Type B pancreatic cell (in vitro differentiated cells): ENCODE results near the gene INTS11. TPM values are rescaled to one million over a fixed set of nuclear protein-coding genes. Genes with fewer than 3 reads are reported as not detected.
A peak's percentile ranks its signal among the peaks of the same experiment; 100 is the strongest.

Experiments used
- DNase-seq: peaks from one replicate; pipeline ENCODE4 v3.0.0; 2021; ENCODE audit warnings: mixed read lengths; ENCODE audit not compliant: unreplicated experiment; ENCODE audit errors: extremely low spot score
- H3K27ac Mint-ChIP-seq: 2 replicates; pipeline ENCODE4 v1.8.0; 2021; ENCODE audit warnings: mild to moderate bottlenecking, mixed read lengths
- H3K27me3 Mint-ChIP-seq: 2 replicates; pipeline ENCODE4 v1.8.0; 2021; ENCODE audit warnings: mixed read lengths
- H3K36me3 Mint-ChIP-seq: 2 replicates; pipeline ENCODE4 v1.8.0; 2021; ENCODE audit warnings: mixed read lengths
- H3K4me1 Mint-ChIP-seq: one replicate; pipeline ENCODE4 v1.8.0; 2021; ENCODE audit warnings: mixed read lengths; ENCODE audit not compliant: unreplicated experiment
- H3K4me3 Mint-ChIP-seq: 2 replicates; pipeline ENCODE4 v1.8.0; 2021; ENCODE audit warnings: mild to moderate bottlenecking, mixed read lengths
- H3K9me3 Mint-ChIP-seq: 2 replicates; pipeline ENCODE4 v1.8.0; 2021; ENCODE audit warnings: mixed read lengths
- total RNA-seq: library from RNA; stranded (reverse); gene quantifications from 2 replicates; pipeline ENCODE4 v1.2.1, GENCODE V29; 2021; ENCODE audit warnings: low replicate concordance
- TF ChIP-seq, protein P1 (sequence below): fragments of 200-600 bp; sonication (generic); conservative IDR thresholded peaks from 2 replicates; pipeline ENCODE4 v1.5.0; 2021; ENCODE audit warnings: antibody characterized with exemption, mild to moderate bottlenecking

INTS11 gene
- total RNA-seq, 1 donor from 2014 or later: 138 TPM

DNA sequence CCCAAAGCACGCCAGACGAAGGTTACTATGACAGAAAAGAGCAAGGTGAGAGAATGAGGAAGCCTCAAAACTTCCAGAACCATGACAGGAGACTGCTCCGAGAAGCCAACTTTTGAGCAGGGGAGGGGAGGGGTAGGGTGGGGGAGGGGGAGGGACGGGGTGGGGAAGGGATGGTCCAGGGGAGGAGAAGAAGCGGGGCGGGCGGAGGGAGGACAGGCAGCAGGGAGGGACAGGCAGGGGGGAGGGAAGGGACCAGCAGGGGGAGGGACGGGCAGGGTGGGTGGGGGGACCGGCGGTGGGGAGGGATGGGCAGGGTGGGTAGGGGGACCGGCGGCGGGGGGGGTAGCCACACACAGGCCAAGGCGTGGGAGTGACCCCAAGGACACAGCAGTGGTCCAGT lies 2.0 kb downstream of the INTS11 start:
- peak overlapping the region; percentile 67 for H3K27ac Mint-ChIP-seq
- DNase-seq: no peak
- H3K27me3 Mint-ChIP-seq: no peaks in the 10 kb centered on the region
- no peaks in the 10 kb centered on the region for H3K9me3 Mint-ChIP-seq
- H3K4me1 Mint-ChIP-seq: peaks cover 11% of the 10 kb centered on the region
- no peaks in the 10 kb centered on the region for H3K36me3 Mint-ChIP-seq
- TF ChIP-seq, protein P1, sequence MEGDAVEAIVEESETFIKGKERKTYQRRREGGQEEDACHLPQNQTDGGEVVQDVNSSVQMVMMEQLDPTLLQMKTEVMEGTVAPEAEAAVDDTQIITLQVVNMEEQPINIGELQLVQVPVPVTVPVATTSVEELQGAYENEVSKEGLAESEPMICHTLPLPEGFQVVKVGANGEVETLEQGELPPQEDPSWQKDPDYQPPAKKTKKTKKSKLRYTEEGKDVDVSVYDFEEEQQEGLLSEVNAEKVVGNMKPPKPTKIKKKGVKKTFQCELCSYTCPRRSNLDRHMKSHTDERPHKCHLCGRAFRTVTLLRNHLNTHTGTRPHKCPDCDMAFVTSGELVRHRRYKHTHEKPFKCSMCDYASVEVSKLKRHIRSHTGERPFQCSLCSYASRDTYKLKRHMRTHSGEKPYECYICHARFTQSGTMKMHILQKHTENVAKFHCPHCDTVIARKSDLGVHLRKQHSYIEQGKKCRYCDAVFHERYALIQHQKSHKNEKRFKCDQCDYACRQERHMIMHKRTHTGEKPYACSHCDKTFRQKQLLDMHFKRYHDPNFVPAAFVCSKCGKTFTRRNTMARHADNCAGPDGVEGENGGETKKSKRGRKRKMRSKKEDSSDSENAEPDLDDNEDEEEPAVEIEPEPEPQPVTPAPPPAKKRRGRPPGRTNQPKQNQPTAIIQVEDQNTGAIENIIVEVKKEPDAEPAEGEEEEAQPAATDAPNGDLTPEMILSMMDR: no peak
- H3K4me3 Mint-ChIP-seq: peak overlapping the region; percentile 78

DNA sequence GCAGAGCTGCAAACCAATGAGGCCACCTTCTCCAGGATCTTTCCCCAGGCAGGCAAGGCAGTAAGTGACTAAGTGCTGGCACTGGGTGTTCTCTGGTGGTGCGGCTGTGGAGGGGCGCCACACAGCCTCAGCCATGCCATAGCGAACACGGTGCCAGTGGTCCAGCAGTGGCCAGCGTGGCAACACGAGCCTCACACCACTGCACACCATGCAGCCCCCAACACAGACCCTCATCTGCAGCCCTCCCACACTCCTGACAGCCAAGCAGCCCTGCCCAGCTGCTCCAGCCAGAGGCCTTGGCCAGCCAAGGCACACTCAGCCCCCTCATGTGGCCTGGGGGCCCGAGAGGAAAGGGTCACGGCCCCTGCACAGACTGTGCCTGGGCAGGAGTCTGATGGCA lies 3.0 kb downstream of the INTS11 start:
- Mint-ChIP-seq H3K27me3 (no peaks in the 10 kb centered on the region), H3K4me1 (peaks cover 11% of the 10 kb centered on the region), H3K36me3 (no peaks in the 10 kb centered on the region), H3K4me3 (no peak overlapping the region), H3K27ac (no peak overlapping the region), H3K9me3 (no peaks in the 10 kb centered on the region)
- DNase-seq: no peak
- TF ChIP-seq, protein P1: no peak

DNA sequence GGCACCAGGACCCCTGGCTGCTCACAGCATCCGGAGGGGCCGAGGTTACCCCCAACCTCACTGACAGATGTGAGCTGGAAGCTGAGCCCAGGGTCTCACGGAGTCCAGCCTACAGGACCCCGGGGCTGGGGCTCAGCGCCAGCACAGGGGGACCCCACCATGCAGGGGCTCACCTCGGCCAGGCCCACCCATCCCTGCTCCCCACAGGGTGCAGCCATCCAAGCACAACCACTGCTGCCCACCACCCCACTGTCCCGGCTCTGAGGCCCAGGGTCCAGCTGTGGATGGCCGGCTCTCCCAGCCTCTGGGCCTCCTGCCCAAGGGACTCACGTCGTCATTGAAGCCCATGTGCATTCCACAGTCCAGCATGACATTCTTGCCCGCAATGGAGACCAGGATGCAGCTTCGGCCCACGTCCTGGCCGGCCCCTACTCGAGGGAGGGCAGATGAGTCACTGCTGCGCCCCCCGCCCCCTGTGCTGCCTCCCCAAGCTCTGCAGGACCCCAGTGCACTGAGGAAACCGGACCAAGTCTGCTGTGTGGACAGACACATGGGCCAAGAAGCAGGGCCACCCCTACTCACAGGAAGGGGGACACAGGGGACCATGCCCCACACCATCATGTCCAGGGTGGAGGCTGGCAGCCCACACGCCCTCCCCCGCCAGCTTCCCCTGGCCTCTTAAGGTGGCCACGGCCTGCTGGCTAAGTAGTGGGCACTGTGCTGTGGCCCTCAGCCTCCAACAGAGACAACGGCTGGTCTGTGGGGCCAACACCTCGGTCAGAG lies 3.6 kb downstream of the INTS11 start:
- Mint-ChIP-seq H3K36me3 (no peaks in the 10 kb centered on the region), H3K4me3 (no peak overlapping the region), H3K9me3 (no peaks in the 10 kb centered on the region), H3K4me1 (peaks cover 11% of the 10 kb centered on the region), H3K27me3 (no peaks in the 10 kb centered on the region), H3K27ac (no peak overlapping the region)
- TF ChIP-seq, protein P1: no peak
- DNase-seq: no peak

DNA sequence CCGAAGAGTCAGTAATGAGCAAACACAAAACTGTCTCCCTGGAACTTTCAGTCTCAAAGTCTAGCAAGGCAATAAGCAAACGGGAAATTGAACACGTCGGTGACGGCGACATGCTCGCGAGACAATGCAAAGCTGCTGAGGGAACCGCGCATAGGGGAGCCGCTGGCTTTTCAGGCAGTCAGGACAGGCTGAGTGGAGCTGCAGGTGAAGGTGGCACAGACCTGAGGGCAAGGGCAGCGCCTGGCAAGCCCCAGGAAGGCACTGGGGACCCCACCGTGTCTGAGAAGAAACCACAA lies 4.9 kb downstream of the INTS11 start:
- Mint-ChIP-seq H3K4me1 (peaks cover 11% of the 10 kb centered on the region), H3K27me3 (no peaks in the 10 kb centered on the region), H3K36me3 (no peaks in the 10 kb centered on the region), H3K4me3 (no peak overlapping the region), H3K9me3 (no peaks in the 10 kb centered on the region), H3K27ac (peak overlapping the region; percentile 65)
- no peak for DNase-seq
- TF ChIP-seq, protein P1: no peak

DNA sequence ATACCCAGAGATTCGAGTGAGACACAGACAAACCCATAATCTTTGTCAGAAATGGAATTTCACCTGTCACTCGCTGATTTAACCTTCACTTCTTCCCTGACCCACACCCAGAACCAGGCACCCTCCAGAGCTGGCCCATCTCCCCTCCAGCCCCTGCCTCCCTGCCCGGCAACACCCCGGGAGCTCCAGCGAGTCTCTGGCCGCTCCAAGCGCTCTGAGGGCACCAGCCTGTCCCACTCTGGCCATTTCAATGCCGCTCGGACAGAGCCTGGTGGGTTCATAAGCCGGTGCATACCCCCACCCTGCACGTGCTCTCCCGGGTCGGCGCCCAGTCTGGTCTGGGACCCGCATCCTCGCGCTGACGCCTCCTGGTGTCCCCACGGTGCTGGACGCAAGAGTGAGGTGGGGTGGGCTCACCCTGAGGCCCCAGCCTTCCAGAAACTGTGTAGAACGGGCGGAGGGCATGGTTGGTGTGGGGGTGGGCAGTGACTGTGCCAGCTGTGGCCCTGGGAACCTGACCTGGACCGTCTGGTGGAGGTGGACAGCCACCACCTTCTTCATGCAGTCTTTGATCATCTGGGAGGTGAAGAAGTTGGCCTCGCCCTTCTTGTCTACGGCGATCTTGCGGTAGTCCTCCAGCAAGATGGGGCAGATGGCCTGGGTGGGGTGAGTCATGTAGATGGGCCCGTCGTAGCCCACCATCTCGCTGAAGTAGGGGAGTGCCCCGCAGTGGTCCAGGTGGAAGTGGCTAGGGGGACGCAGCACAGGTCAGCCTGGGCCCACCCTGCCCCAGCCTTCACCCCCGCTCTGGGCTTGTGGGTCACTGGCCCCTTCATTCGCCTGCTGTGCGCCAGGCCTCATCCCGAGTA lies 5.4 kb downstream of the INTS11 start:
- TF ChIP-seq, protein P1: no peak
- H3K27ac Mint-ChIP-seq: peak overlapping the region; percentile 65
- no peaks in the 10 kb centered on the region for H3K27me3 Mint-ChIP-seq
- no peaks in the 10 kb centered on the region for H3K36me3 Mint-ChIP-seq
- H3K4me1 Mint-ChIP-seq: peaks cover 11% of the 10 kb centered on the region
- no peak overlapping the region for H3K4me3 Mint-ChIP-seq
- H3K9me3 Mint-ChIP-seq: no peaks in the 10 kb centered on the region
- DNase-seq: no peak
